Hepatocyte (in vitro differentiated cells): Measurements from ENCODE around the gene MN1.

Source experiments
- EZH2 ChIP-seq: fragments of 200-600 bp; sonication (generic); IDR thresholded peaks from 2 replicates; pipeline ENCODE4 v1.6.1; 2016; ENCODE audit warnings: antibody characterized with exemption, mild to moderate bottlenecking, borderline replicate concordance
- EZH2phosphoT487 ChIP-seq: fragments of 200-600 bp; sonication (generic); IDR thresholded peaks from one replicate; pipeline ENCODE4 v1.6.1; 2018; ENCODE audit warnings: antibody characterized with exemption, mild to moderate bottlenecking, low read depth, moderate library complexity; ENCODE audit not compliant: unreplicated experiment, severe bottlenecking
- TF ChIP-seq, protein P1 (sequence below): fragments of 200-600 bp; sonication (generic); IDR thresholded peaks from 2 replicates; pipeline ENCODE4 v1.5.1; 2016; ENCODE audit warnings: antibody characterized with exemption, mild to moderate bottlenecking; ENCODE audit not compliant: poor library complexity

DNA sequence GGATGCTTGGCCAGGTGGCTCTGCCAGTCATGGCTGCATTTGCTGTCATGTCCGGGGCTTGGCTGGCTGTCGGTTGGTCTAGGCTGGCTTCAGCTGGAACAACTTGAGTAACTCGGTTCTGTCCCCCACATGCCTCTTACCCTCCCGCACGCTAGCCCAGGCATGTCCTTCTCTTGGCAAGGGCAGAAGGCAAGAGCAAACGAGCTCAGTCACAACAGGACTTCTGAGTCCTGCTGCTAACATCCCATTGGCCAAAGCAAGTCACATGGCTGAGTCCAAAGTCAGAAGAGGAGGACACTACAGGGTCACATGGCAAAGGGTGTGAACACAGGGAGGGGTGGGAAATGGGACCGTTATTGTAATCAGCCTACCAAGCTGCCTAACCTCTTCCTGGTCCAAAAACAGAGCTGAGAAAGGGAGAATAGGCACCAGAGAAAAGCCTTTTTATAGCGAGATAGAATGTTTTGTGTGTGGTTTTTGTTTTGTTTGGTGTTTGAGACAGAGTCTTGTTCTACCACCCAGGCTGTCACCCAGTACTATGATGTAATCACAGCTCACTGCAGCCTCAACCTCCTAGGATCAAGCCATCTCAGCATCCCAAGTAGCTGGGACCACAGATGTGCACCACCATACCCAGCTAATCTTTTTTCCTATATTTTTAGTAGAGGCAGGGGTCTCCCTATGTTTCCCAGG, 81.9 kb downstream of the MN1 start:
- TF ChIP-seq, protein P1, sequence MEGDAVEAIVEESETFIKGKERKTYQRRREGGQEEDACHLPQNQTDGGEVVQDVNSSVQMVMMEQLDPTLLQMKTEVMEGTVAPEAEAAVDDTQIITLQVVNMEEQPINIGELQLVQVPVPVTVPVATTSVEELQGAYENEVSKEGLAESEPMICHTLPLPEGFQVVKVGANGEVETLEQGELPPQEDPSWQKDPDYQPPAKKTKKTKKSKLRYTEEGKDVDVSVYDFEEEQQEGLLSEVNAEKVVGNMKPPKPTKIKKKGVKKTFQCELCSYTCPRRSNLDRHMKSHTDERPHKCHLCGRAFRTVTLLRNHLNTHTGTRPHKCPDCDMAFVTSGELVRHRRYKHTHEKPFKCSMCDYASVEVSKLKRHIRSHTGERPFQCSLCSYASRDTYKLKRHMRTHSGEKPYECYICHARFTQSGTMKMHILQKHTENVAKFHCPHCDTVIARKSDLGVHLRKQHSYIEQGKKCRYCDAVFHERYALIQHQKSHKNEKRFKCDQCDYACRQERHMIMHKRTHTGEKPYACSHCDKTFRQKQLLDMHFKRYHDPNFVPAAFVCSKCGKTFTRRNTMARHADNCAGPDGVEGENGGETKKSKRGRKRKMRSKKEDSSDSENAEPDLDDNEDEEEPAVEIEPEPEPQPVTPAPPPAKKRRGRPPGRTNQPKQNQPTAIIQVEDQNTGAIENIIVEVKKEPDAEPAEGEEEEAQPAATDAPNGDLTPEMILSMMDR = no peak
- TF ChIP-seq EZH2phosphoT487 (no peak), EZH2 (no peak)
